Measurements from ENCODE around the gene KIFC1.

The KIFC1 gene

DNA sequence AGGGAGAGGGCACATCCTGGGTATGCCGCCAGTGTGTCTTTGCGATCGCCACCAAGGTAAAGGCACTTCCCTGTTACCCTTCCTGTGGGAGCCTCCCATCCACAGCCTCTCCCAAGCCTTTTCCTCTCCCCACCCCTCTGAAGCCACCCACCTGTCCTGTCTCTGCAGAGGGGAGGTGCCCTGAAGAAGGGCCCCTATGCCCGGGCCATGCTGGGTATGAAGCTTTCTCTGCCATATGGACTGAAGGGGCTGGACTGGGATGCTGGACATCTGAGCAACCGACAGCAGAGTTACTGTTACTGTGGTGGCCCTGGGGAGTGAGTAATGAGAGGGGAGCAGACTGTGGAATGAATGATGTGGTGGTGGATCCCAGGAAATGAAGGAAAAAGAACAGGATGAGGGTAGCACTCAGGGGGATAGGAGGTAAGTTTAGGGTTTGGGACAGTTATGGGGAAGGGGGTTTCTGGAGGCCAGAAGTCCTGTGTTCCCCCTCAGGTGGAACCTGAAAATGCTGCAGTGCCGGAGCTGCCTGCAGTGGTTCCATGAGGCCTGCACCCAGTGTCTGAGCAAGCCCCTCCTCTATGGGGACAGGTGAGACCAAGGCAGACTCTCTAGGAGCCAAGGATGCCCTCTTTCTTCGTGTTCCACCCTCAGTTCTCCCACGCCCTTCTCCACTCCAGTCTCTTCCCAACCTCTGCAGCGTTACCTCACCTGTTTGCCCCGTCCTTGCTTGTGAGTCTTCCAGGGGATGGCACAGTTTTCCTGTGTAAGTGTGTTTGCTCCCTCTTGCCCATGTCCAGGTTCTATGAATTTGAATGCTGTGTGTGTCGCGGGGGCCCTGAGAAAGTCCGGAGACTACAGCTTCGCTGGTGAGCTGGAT, 21.9 kb downstream of the KIFC1 start:
- H3K9ac ChIP-seq, result peak overlapping the region in 9 of 11 experiments; percentile 1 to 82 (median 47); a peak in 10 of 22 replicates
- no peaks in the 10 kb centered on the region for H3K27me3 ChIP-seq
- H3K4me1 ChIP-seq, result peaks cover 65 to 80% (median 78%) of the 10 kb centered on the region in 10 experiments
- H3K4me2 ChIP-seq, result peak overlapping the region in 9 of 11 experiments; percentile 87 to 99 (median 97); a peak in 13 of 22 replicates
- H3K9me3 ChIP-seq (replicated peaks in 1 of 11), result no peaks in the 10 kb centered on the region
- no peak for TF ChIP-seq Cebpa-rat (IDR thresholded peaks at IDR 0.05)
- no peak overlapping the region for H3K4me3 ChIP-seq
- H3K27ac ChIP-seq, result peak overlapping the region in 7 of 11 experiments; percentile 2 to 73 (median 63); a peak in 10 of 22 replicates
- H3K36me3 ChIP-seq, result peaks cover 40 to 51% (median 45%) of the 10 kb centered on the region in 11 experiments
- H4K20me1 ChIP-seq, result peaks cover 6 to 51% (median 24%) of the 10 kb centered on the region in 11 experiments; a peak in 12 of 22 replicates

DNA sequence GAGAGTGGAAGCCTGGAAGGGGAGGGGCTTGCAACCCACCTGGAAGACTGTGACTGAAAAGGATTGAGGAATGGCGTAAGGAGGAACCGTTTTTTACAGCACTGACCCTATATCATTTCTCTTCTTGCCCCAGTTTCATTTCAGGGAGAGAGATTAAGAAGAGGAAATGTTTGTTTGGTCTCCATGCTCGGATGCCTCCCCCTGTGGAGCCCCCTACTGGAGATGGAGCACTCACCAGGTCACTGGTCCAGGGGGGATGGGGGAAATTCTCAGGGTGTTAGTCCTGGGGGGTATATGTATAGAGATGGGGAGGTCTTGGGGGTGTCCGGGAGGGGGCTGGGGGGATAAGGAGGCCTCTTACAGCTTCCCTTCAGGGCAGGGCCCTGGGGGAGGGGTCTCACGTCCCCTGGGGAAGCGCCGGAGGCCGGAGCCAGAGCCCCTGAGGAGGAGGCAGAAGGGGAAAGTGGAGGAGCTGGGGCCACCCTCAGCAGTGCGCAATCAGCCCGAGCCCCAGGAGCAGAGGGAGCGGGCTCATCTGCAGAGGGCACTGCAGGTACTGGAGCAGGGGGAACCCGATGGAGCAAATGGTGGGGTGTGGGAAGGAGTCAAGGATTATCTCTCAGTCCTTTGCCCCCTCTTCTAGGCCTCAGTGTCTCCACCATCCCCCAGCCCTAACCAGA, 23.1 kb downstream of the KIFC1 start:
- Histone ChIP-seq H3K9ac (peak overlapping the region in 10 of 11 experiments; percentile 45 to 85 (median 81); a peak in 20 of 22 replicates), H3K27me3 (no peaks in the 10 kb centered on the region), H4K20me1 (peaks cover 6 to 51% (median 24%) of the 10 kb centered on the region in 11 experiments; a peak in 12 of 22 replicates), H3K9me3 (replicated peaks in 1 of 11) (no peaks in the 10 kb centered on the region), H3K4me1 (peaks cover 72 to 84% (median 82%) of the 10 kb centered on the region in 10 experiments), H3K36me3 (peaks cover 38 to 49% (median 42%) of the 10 kb centered on the region in 11 experiments), H3K27ac (peak overlapping the region in 8 of 11 experiments; percentile 3 to 86 (median 64); a peak in 13 of 22 replicates), H3K4me3 (peak overlapping the region in 4 of 10 experiments; percentile 78 to 84 (median 81); a peak in 4 of 20 replicates), H3K4me2 (peak overlapping the region; percentile 91 to 100 (median 98))
- TF ChIP-seq Cebpa-rat (IDR thresholded peaks at IDR 0.05), result no peak

DNA sequence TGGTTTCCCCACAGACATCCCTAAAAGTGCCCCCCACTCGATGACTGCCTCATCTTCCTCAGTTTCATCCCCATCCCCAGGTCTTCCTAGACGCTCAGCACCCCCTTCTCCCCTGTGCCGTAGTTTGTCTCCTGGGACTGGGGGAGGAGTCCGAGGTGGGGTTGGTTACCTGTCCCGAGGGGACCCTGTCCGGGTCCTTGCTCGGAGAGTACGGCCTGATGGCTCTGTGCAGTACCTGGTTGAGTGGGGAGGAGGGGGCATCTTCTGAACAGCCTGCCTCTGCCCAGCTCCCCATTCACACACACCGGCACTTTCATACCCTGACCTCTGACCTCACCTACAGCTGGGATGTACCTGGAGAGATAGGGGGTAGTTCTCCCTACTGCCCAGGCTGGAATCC, 24.2 kb downstream of the KIFC1 start:
- H3K4me1 ChIP-seq, result peaks cover 72 to 82% (median 81%) of the 10 kb centered on the region in 10 experiments

DNA sequence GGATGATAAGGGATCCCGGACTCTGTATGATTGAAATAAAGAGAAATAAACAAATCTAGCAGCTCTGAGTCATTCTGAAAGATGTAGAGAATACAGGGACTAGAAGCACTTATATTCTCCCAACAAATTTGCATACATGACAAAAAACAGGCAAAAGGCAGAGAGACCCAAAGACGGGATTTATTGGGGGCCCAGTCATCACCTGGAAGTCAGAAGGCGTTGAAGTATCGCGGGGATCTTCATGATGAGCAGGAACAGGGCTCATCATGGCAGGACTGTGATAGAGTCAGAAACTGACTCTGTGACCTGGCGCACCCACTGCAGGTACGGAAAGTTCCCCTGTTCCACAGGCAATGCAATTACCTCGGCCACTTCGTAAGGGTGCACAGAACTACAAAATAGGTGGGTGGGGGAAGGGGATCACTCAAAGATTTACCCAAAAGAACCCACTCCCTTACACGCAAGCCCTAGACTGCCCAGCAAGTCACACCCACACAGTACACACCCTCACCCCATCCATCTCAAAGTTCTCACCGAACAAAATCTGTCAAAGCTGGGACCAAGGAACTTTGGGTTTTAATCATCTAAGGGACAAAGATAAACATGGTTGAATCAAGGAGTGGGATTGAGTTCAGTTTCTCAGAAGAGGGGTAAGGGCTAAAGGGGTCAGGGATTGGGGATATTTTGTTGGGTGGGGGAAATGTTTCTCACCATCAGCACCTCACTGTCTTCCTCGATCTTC, 24.9 kb downstream of the KIFC1 start:
- peaks cover 38 to 49% (median 42%) of the 10 kb centered on the region in 11 experiments for H3K36me3 ChIP-seq
- peak overlapping the region; percentile 72 to 91 (median 81) for H3K4me3 ChIP-seq
- peaks cover 71 to 81% (median 78%) of the 10 kb centered on the region in 10 experiments for H3K4me1 ChIP-seq
- H3K27ac ChIP-seq, result peak overlapping the region in 8 of 11 experiments; percentile 35 to 89 (median 80); a peak in 11 of 22 replicates
- H3K9me3 ChIP-seq (replicated peaks in 1 of 11), result no peaks in the 10 kb centered on the region
- peaks cover 6 to 51% (median 24%) of the 10 kb centered on the region in 11 experiments; a peak in 12 of 22 replicates for H4K20me1 ChIP-seq
- H3K27me3 ChIP-seq, result no peaks in the 10 kb centered on the region; a peak in 1 of 22 replicates
- peak overlapping the region; percentile 91 to 100 (median 98) for H3K4me2 ChIP-seq
- peak overlapping the region; percentile 75 to 85 (median 80) for H3K9ac ChIP-seq
- no peak for TF ChIP-seq Cebpa-rat (IDR thresholded peaks at IDR 0.05)

More for the DNA sequence above, 24.2 kb downstream of the KIFC1 start:
- Histone ChIP-seq H3K9me3 (replicated peaks in 1 of 11) (no peaks in the 10 kb centered on the region), H3K27me3 (no peaks in the 10 kb centered on the region), H3K9ac (peak overlapping the region; percentile 25 to 85 (median 80); a peak in 18 of 22 replicates), H3K4me3 (peak overlapping the region; percentile 28 to 91 (median 81); a peak in 15 of 20 replicates), H3K4me2 (peak overlapping the region; percentile 91 to 100 (median 98)), H3K36me3 (peaks cover 38 to 49% (median 42%) of the 10 kb centered on the region in 11 experiments), H4K20me1 (peaks cover 6 to 51% (median 24%) of the 10 kb centered on the region in 11 experiments; a peak in 12 of 22 replicates), H3K27ac (peak overlapping the region in 4 of 11 experiments; percentile 13 to 86 (median 61); a peak in 7 of 22 replicates)
- TF ChIP-seq Cebpa-rat (IDR thresholded peaks at IDR 0.05), result no peak

DNA sequence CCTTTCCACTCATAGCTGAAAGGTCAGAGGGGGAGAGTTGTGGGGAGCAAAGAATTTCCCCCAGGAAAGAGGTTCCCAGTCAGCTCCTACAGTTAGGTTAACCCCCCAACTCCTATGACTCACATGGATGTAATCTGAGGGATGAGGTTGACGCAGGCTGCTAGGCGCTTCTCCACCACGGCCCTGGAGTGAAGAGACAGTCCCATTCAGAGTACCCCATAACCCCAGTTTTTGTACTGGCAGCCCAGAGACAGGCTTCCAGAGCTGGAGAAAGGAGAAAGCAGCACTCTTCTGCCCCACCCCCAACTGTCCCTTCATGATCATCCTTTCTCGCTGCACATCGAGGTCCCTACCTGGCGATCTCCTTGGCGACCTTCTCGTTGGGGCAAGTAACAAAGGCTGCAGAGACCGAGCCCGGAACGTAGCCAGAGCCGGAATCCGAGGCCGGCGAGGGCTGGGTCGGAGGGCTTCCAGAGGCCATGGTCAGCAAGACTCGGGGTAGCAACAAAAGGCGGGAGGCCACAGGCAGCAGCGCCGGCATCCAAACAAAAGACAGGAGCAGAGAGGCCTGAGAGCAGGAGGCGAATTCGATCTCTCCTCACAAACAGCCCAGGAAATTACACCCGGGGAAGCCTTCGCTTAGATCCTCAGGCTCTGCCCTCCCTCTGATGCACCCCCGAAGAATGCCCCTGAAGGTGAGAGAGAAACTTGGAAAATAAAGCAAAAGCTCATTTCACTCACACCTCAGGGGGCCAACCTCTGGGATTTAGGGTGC, 25.7 kb downstream of the KIFC1 start:
- Histone ChIP-seq H3K4me2 (peak overlapping the region; percentile 91 to 100 (median 98)), H3K9me3 (replicated peaks in 1 of 11) (no peaks in the 10 kb centered on the region), H4K20me1 (peaks cover 6 to 48% (median 24%) of the 10 kb centered on the region in 11 experiments; a peak in 12 of 22 replicates), H3K27ac (peak overlapping the region; percentile 35 to 89 (median 78)), H3K9ac (peak overlapping the region; percentile 75 to 85 (median 80)), H3K36me3 (peaks cover 38 to 46% (median 41%) of the 10 kb centered on the region in 11 experiments), H3K4me3 (peak overlapping the region; percentile 72 to 91 (median 81)), H3K27me3 (peaks cover 0 to 7% (median 0%) of the 10 kb centered on the region in 11 experiments; a peak in 2 of 22 replicates), H3K4me1 (peaks cover 64 to 74% (median 70%) of the 10 kb centered on the region in 10 experiments)
- TF ChIP-seq Cebpa-rat (IDR thresholded peaks at IDR 0.05), result no peak

DNA sequence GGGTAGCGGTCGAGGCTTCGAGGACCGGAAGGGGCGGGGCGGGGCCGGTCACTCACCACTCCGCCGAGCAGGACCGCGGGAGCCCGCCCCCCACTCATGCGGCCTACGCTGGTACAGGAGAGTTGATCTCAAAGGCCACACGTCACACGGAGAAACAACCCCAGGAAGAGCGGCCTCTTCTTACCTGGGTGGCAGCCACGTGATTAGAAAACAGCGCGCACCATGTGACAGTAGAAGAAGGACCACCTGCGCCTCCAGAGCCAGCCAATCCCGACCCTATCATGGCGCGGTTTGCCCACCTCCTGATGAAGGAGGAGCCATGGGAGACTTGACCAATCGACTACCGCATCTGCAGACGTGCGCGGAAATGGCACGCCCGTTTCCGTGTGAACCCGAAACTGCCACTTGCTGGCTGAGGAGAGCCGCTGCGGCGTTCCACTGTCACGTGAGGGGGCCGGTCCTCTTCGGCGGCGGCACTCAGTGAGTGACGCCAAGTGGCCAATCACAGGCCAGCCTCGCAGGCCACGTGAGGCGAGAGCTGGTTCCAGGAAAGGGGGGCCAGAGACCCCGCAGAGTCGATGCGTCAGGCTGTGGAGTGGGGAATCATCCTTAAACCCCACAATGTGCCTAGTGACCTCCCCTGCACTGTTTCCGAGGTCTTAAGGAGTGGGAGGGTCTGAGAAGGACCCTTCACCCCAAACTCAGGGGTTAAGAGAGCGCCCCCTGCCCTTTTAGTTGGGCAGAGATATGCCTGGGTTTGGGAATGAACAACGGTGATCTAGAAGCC, 26.5 kb downstream of the KIFC1 start, which contains the start of gene CUTA:
TSS of gene CUTA (minus strand) at position 205 of the 787 bp plus-strand sequence. CDS start at position 98, 107 bp downstream.
- peaks cover 32 to 39% (median 33%) of the 10 kb centered on the region in 11 experiments for H3K36me3 ChIP-seq
- H3K4me1 ChIP-seq, result peaks cover 56 to 66% (median 62%) of the 10 kb centered on the region in 10 experiments
- H4K20me1 ChIP-seq, result peaks cover 6 to 42% (median 20%) of the 10 kb centered on the region in 11 experiments; a peak in 11 of 22 replicates
- H3K9me3 ChIP-seq (replicated peaks in 1 of 11), result no peaks in the 10 kb centered on the region
- H3K27ac ChIP-seq, result peak within 1 kb of the TSS; percentile 78 to 89 (median 86)
- no peak for TF ChIP-seq Cebpa-rat (IDR thresholded peaks at IDR 0.05)
- peak within 1 kb of the TSS; percentile 91 to 100 (median 98) for H3K4me2 ChIP-seq
- H3K4me3 ChIP-seq, result peak within 1 kb of the TSS; percentile 72 to 91 (median 81)
- H3K27me3 ChIP-seq, result peaks cover 0 to 15% (median 0%) of the 10 kb centered on the region in 11 experiments; a peak in 2 of 22 replicates
- H3K9ac ChIP-seq, result peak within 1 kb of the TSS; percentile 75 to 85 (median 80)
